ENCODE measurements around the gene KASH5. TPM values are rescaled to one million over a fixed set of nuclear protein-coding genes. Genes with fewer than 3 reads are reported as not detected.
A peak's percentile ranks its signal among the peaks of the same experiment; 100 is the strongest.

KASH5 gene
- total and polyA plus RNA-seq, 9 donors = 0.15 to 0.23 TPM; not detected in 7

- Histone ChIP-seq H3K9me3 (no peaks in the 10 kb centered on the region), H3K4me3 (no peak overlapping the region), H3K27ac (peak overlapping the region in 1 of 2 donors; percentile 93), H3K36me3 (no peaks in the 10 kb centered on the region), H3K27me3 (no peaks in the 10 kb centered on the region), H3K4me1 (ENCODE audit: insufficient read depth) (peaks cover 8% of the 10 kb centered on the region)
- DNase-seq = peak in 2 of 5 donors; percentile 21 to 29
- 86 to 92% (median 91%) methylated on average over 11 of the region's 11 CpGs for WGBS, 3 donors
- intact Hi-C loops (cut with DNase I) = no loop called here
- TF ChIP-seq POLR2A (IDR thresholded peaks at IDR 0.05) (no peak), EP300 (IDR thresholded peaks at IDR 0.05) (no peak), CTCF (IDR thresholded peaks at IDR 0.05) (no peak)
Observed at GRCh38 chr19:49340865-49341718, 47.0 kb upstream of the KASH5 start.

- TF ChIP-seq CTCF (IDR thresholded peaks at IDR 0.05) (no peak), EP300 (IDR thresholded peaks at IDR 0.05) (no peak), POLR2A (IDR thresholded peaks at IDR 0.05) (no peak)
- 95% methylated on average over 11 of the region's 11 CpGs for WGBS, 3 donors
- Histone ChIP-seq H3K4me1 (ENCODE audit: insufficient read depth) (peaks cover 8% of the 10 kb centered on the region), H3K27me3 (no peaks in the 10 kb centered on the region), H3K4me3 (no peak overlapping the region), H3K9me3 (no peaks in the 10 kb centered on the region), H3K27ac (no peak overlapping the region), H3K36me3 (no peaks in the 10 kb centered on the region)
- intact Hi-C loops (cut with DNase I) = no loop called here
- peak in 3 of 5 donors; percentile 9 to 20 (median 18) for DNase-seq
Observed at GRCh38 chr19:49342291-49342721, 45.7 kb upstream of the KASH5 start.

GRCh38 chr19:49343123-49343522 is 44.9 kb upstream of the KASH5 start:
- Histone ChIP-seq H3K27ac (no peak overlapping the region), H3K4me1 (ENCODE audit: insufficient read depth) (peaks cover 8% of the 10 kb centered on the region), H3K36me3 (no peaks in the 10 kb centered on the region), H3K27me3 (no peaks in the 10 kb centered on the region), H3K9me3 (no peaks in the 10 kb centered on the region), H3K4me3 (no peak overlapping the region)
- 92 to 98% (median 94%) methylated on average over 6 to 7 of the region's 7 CpGs for WGBS, 3 donors
- no peak for TF ChIP-seq CTCF (IDR thresholded peaks at IDR 0.05)
- TF ChIP-seq POLR2A (IDR thresholded peaks at IDR 0.05) = no peak
- TF ChIP-seq EP300 (IDR thresholded peaks at IDR 0.05) = no peak
- DNase-seq = peak in 3 of 5 donors; percentile 10 to 14 (median 14)
- intact Hi-C loops (cut with DNase I) = no loop called here

GRCh38 chr19:49344505-49345423 is 43.3 kb upstream of the KASH5 start:
- DNase-seq = peak in 1 of 5 donors; percentile 14
- Histone ChIP-seq H3K36me3 (no peaks in the 10 kb centered on the region), H3K27ac (no peak overlapping the region), H3K4me3 (no peak overlapping the region), H3K27me3 (no peaks in the 10 kb centered on the region), H3K9me3 (no peaks in the 10 kb centered on the region), H3K4me1 (ENCODE audit: insufficient read depth) (peaks cover 3% of the 10 kb centered on the region)
- WGBS, 3 donors = 72 to 73% (median 72%) methylated on average over 11 of the region's 11 CpGs
- intact Hi-C loops (cut with DNase I) = no loop called here
- TF ChIP-seq EP300 (IDR thresholded peaks at IDR 0.05) = no peak
- no peak for TF ChIP-seq CTCF (IDR thresholded peaks at IDR 0.05)
- no peak for TF ChIP-seq POLR2A (IDR thresholded peaks at IDR 0.05)

Data from ovary (tissue), 9 donors.